Measurements from ENCODE around the gene ZDHHC16.
"Not testable (repeated sequence)": the region's sequence is repeated elsewhere in the genome, so short reads cannot be mapped to it uniquely, and the experiment has no call there.

ZDHHC16 gene

GRCh38 chr10:97445722-97446639 is at the start of gene ZDHHC16, which contains the start of gene EXOSC1:
Gene ZDHHC16, plus strand, starts transcription at chr10:97446175. Its CDS starts 5,501 bp downstream, at chr10:97451676.
Gene EXOSC1, minus strand, starts transcription at chr10:97446006. Its CDS starts 21 bp downstream, at chr10:97445985.
- DNase-seq (ENCODE audit: low read depth in 2 of 2), result peak; percentile 87

GRCh38 chr10:97399843-97400545 is 46.0 kb upstream of the ZDHHC16 start:
- DNase-seq (ENCODE audit: low read depth in 2 of 2), result no peak

GRCh38 chr10:97400665-97401454 is 45.1 kb upstream of the ZDHHC16 start, which contains the start of gene RRP12:
Gene RRP12, minus strand, starts transcription at chr10:97401340. Its CDS starts 109 bp downstream, at chr10:97401231.
- DNase-seq (ENCODE audit: low read depth in 2 of 2), result peak; percentile 95

GRCh38 chr10:97401455-97401919 is 44.5 kb upstream of the ZDHHC16 start:
- no peak for DNase-seq (ENCODE audit: low read depth in 2 of 2)

- DNase-seq (ENCODE audit: low read depth in 2 of 2), result no peak
Measured at GRCh38 chr10:97404044-97404443, 41.9 kb upstream of the ZDHHC16 start.

GRCh38 chr10:97406064-97406463 is 39.9 kb upstream of the ZDHHC16 start:
- no peak for DNase-seq (ENCODE audit: low read depth in 2 of 2)

- not testable (repeated sequence) for DNase-seq (ENCODE audit: low read depth in 2 of 2)
Measured at GRCh38 chr10:97406483-97406882, 39.5 kb upstream of the ZDHHC16 start.

- peak in 1 of 2 experiments; percentile 48 for DNase-seq (ENCODE audit: low read depth in 2 of 2)
Measured at GRCh38 chr10:97407211-97407951, 38.6 kb upstream of the ZDHHC16 start.

GRCh38 chr10:97407952-97408248 is 38.1 kb upstream of the ZDHHC16 start:
- DNase-seq (ENCODE audit: low read depth in 2 of 2), result no peak

GRCh38 chr10:97408496-97408992 is 37.4 kb upstream of the ZDHHC16 start:
- DNase-seq (ENCODE audit: low read depth in 2 of 2), result no peak

GRCh38 chr10:97411406-97411805 is 34.6 kb upstream of the ZDHHC16 start:
- no peak for DNase-seq (ENCODE audit: low read depth in 2 of 2)

- no peak for DNase-seq (ENCODE audit: low read depth in 2 of 2)
Measured at GRCh38 chr10:97412891-97413304, 33.1 kb upstream of the ZDHHC16 start.

GRCh38 chr10:97416565-97416964 is 29.4 kb upstream of the ZDHHC16 start:
- DNase-seq (ENCODE audit: low read depth in 2 of 2), result no peak

- not testable (repeated sequence) for DNase-seq (ENCODE audit: low read depth in 2 of 2)
Measured at GRCh38 chr10:97423757-97424098, 22.2 kb upstream of the ZDHHC16 start.

GRCh38 chr10:97425964-97426775 is 19.8 kb upstream of the ZDHHC16 start, which contains the start of gene PGAM1:
Gene PGAM1, plus strand, starts transcription at chr10:97426191. Its CDS starts 117 bp downstream, at chr10:97426308.
- DNase-seq (ENCODE audit: low read depth in 2 of 2), result peak; percentile 90 to 91

- no peak for DNase-seq (ENCODE audit: low read depth in 2 of 2)
Measured at GRCh38 chr10:97426776-97427570, 19.0 kb upstream of the ZDHHC16 start.

- DNase-seq (ENCODE audit: low read depth in 2 of 2), result no peak
Measured at GRCh38 chr10:97427571-97428179, 18.3 kb upstream of the ZDHHC16 start.

GRCh38 chr10:97428572-97428981 is 17.4 kb upstream of the ZDHHC16 start:
- no peak for DNase-seq (ENCODE audit: low read depth in 2 of 2)

GRCh38 chr10:97434055-97434454 is 11.9 kb upstream of the ZDHHC16 start:
- DNase-seq (ENCODE audit: low read depth in 2 of 2), result no peak
